HepG2 (cell line): ENCODE measurements around the gene GRIN3A. TPM values are rescaled to one million over a fixed set of nuclear protein-coding genes. Genes with fewer than 3 reads are reported as not detected.

Experiments used
- ATAC-seq: fragments of 200-7000 bp; cut with Tn5 transposase; 3 replicates; pipeline ENCODE4 v1.9.1; 2020; ENCODE audit warnings: mild to moderate bottlenecking, moderate library complexity
- BruUV-seq: library from RNA; stranded (reverse); fragments of 400-500 nt; replicated peaks from 2 replicates; lab custom pipeline; 2021; lab: Mats Ljungman, UMichigan
- CTCF ChIA-PET: fragments of 300-600 bp; formaldehyde crosslinking; extraction: SDS; loops from one replicate; lab custom pipeline; 2021; ENCODE audit warnings: low total read pairs, inconsistent platforms, low intra/inter-chr PET ratio; lab: Yijun Ruan, JAX
- POLR2A ChIA-PET: fragments of 350-600 bp; sonication (Branson Sonifier 250); formaldehyde crosslinking; loops from one replicate; lab custom pipeline; 2020; ENCODE audit warnings: antibody characterized with exemption, inconsistent platforms; lab: Yijun Ruan, JAX
- DNase-seq: peaks from one replicate; pipeline ENCODE4 v3.0.0-alpha.2; 2015; ENCODE audit warnings: low spot score
- FAIRE-seq: peaks from 3 replicates; lab custom pipeline; 2011; peaks lifted over from hg19 to GRCh38; lab: Jason Lieb, UNC
- H2AFZ ChIP-seq: one replicate; pipeline ENCODE4 v1.6.1; 2011; ENCODE audit warnings: low read length, inconsistent platforms
- H3K27ac ChIP-seq: fragments of 300-600 bp; 3 replicates; pipeline ENCODE4 v1.8.0; 2011; ENCODE audit warnings: mixed run types, mild to moderate bottlenecking, mixed read lengths, low read length, inconsistent platforms; ENCODE audit not compliant: insufficient read depth; ENCODE audit errors: extremely low read length
- H3K27me3 ChIP-seq, 2 experiments: fragments of 200-600 bp in 1 of 2; 2 replicates in 1 of 2; 3 replicates in 1 of 2; pipeline versions ENCODE4 v1.6.0 to v1.8.0; 2011; ENCODE audit warnings: low read length in 2 of 2, mild to moderate bottlenecking in 2 of 2, moderate library complexity in 2 of 2, inconsistent platforms in 1 of 2; ENCODE audit not compliant: insufficient read depth in 2 of 2, control insufficient read depth in 1 of 2
- H3K36me3 ChIP-seq, 2 experiments: fragments of 200-600 bp in 1 of 2; replicated peaks in 1 of 2; 2 replicates in 1 of 2; 3 replicates in 1 of 2; pipeline versions ENCODE4 v1.5.1 to v1.8.0; 2011; ENCODE audit warnings: low read length in 2 of 2, inconsistent platforms in 1 of 2; ENCODE audit not compliant: insufficient read depth in 2 of 2, control insufficient read depth in 1 of 2
- H3K4me1 ChIP-seq: 2 replicates; pipeline ENCODE4 v1.5.1; 2012; ENCODE audit warnings: low read length, inconsistent platforms; ENCODE audit not compliant: insufficient read depth
- H3K4me2 ChIP-seq: 2 replicates; pipeline ENCODE4 v1.6.0; 2011; ENCODE audit warnings: low read depth, low read length, inconsistent platforms
- H3K4me3 ChIP-seq, 3 experiments: fragments of 200-600 bp in 1 of 3; sonication (generic), shearing (Covaris generic) in 1 of 3; replicated peaks in 1 of 3; 2 replicates each; pipeline ENCODE4 v1.5.1; 2011 to 2016; ENCODE audit warnings: low read length in 3 of 3, inconsistent platforms in 2 of 3, low read depth in 2 of 3, mild to moderate bottlenecking in 2 of 3, control low read depth in 1 of 3, mixed read lengths in 1 of 3; ENCODE audit not compliant: insufficient read depth in 1 of 3
- H3K79me2 ChIP-seq: one replicate; pipeline ENCODE4 v1.6.1; 2011; ENCODE audit warnings: low read length, inconsistent platforms; ENCODE audit not compliant: insufficient read depth
- H3K9ac ChIP-seq: 2 replicates; pipeline ENCODE4 v1.6.0; 2011; ENCODE audit warnings: mild to moderate bottlenecking, low read depth, low read length, inconsistent platforms; ENCODE audit not compliant: insufficient read depth
- H3K9me3 ChIP-seq: 2 replicates; pipeline ENCODE4 v1.5.1; 2012; ENCODE audit warnings: mild to moderate bottlenecking, low read length
- H4K20me1 ChIP-seq: 2 replicates; pipeline ENCODE4 v1.6.0; 2011; ENCODE audit warnings: inconsistent platforms, mild to moderate bottlenecking, low read length, moderate library complexity; ENCODE audit not compliant: insufficient read depth
- ATF4 ChIP-seq, 2 experiments: fragments of 450-650 bp in 1 of 2; sonication (generic) in 1 of 2; formaldehyde crosslinking; IDR thresholded peaks; 2 replicates each; pipeline versions ENCODE4 v1.5.0 to v1.8.0; 2020 to 2022; ENCODE audit warnings: mild to moderate bottlenecking in 1 of 2, missing genetic modification reagents in 1 of 2
- ATM ChIP-seq: fragments of 450-650 bp; IDR thresholded peaks from 2 replicates; pipeline ENCODE4 v1.7.1; 2017; ENCODE audit warnings: mild to moderate bottlenecking, borderline replicate concordance
- CEBPG ChIP-seq: IDR thresholded peaks from 2 replicates; pipeline ENCODE4 v1.6.1; 2016
- CERS6 ChIP-seq: sonication (generic); formaldehyde crosslinking; IDR thresholded peaks from 2 replicates; pipeline ENCODE4 v1.5.0; 2020; ENCODE audit warnings: missing genetic modification reagents
- EHMT2 ChIP-seq: fragments of 200-600 bp; sonication (generic); IDR thresholded peaks from 2 replicates; pipeline ENCODE4 v1.7.0; 2017; ENCODE audit warnings: antibody characterized with exemption, low read depth, low read length, borderline replicate concordance
- HDAC1 ChIP-seq: sonication (generic); formaldehyde crosslinking; IDR thresholded peaks from 2 replicates; pipeline ENCODE4 v1.5.1; 2020; ENCODE audit warnings: mild to moderate bottlenecking, missing genetic modification reagents
- MIER2 ChIP-seq: IDR thresholded peaks from 2 replicates; pipeline ENCODE4 v1.6.1; 2016; ENCODE audit warnings: missing biosample characterization, missing genetic modification reagents
- REST ChIP-seq, 2 experiments: IDR thresholded peaks; 2 replicates each; pipeline ENCODE4 v1.6.1; 2011 to 2012; ENCODE audit warnings: low read length in 2 of 2, borderline replicate concordance in 1 of 2, low read depth in 1 of 2, mild to moderate bottlenecking in 1 of 2, moderate library complexity in 1 of 2
- SCMH1 ChIP-seq: sonication (generic); formaldehyde crosslinking; IDR thresholded peaks from 2 replicates; pipeline ENCODE4 v1.9.0; 2021; ENCODE audit warnings: missing genetic modification reagents, mild to moderate bottlenecking, borderline replicate concordance
- ZNF556 ChIP-seq: sonication (generic); formaldehyde crosslinking; IDR thresholded peaks from 2 replicates; pipeline ENCODE4 v1.4.0; 2020; ENCODE audit warnings: mild to moderate bottlenecking, missing genetic modification reagents, borderline replicate concordance
- ZNF644 ChIP-seq: IDR thresholded peaks from 2 replicates; pipeline ENCODE4 v1.6.1; 2016; ENCODE audit warnings: low read depth
- ZNF780A ChIP-seq: sonication (generic); formaldehyde crosslinking; IDR thresholded peaks from 2 replicates; pipeline ENCODE4 v1.8.0; 2022; ENCODE audit warnings: mild to moderate bottlenecking, missing genetic modification reagents, moderate library complexity
- ZNF879 ChIP-seq: sonication (generic); formaldehyde crosslinking; IDR thresholded peaks from 2 replicates; pipeline ENCODE4 v1.8.1; 2023; ENCODE audit warnings: missing genetic modification reagents
- WGBS: methylation state at CpG from one replicate; pipeline ENCODE4 v1.1.6; 2017; ENCODE audit warnings: low lambda C conversion rate; 5-methylcytosine and 5-hydroxymethylcytosine counted together
- in situ Hi-C: cut with HindIII; loops from 2 replicates; pipeline ENCODE4 v1.10.0; 2017; ENCODE audit warnings: low pct_unique_long_range_greater_than_20kb; ENCODE audit not compliant: extremely low pct_ligation_motif_present
- intact Hi-C: fragments of 100-400 bp; cut with micrococcal nuclease; formaldehyde crosslinking; loops from one replicate; pipeline ENCODE4 v1.10.0; 2022; ENCODE audit not compliant: unreplicated experiment
- polyA plus RNA-seq, 8 experiments: library from polyadenylated mRNA; depleted of rRNA in 3 of 8; stranded (reverse) in 7 of 8; unstranded in 1 of 8; fragments of >200 nt; fragmentation: Illumina TruSeq in 4 of 8; extraction: Trizol in 4 of 8; gene quantifications; 2 replicates each; pipeline versions ENCODE4 v1.2.1 to v1.2.3, GENCODE V29; 2011 to 2016; ENCODE audit warnings: low read depth in 4 of 8, missing spikeins in 1 of 8, mixed read lengths in 1 of 8; ENCODE audit not compliant: insufficient read depth in 1 of 8
- total RNA-seq, 5 experiments: library from RNA; depleted of rRNA; stranded (reverse); fragments of >200 nt; fragmentation: Illumina TruSeq; extraction: Trizol; gene quantifications; 2 replicates each; pipeline ENCODE4 v1.2.3, GENCODE V29; 2016; ENCODE audit warnings: low read depth in 1 of 5

GRIN3A gene
- total and polyA plus RNA-seq, 2 of the 13 experiments (the other 11 are each of a cell fraction or from before 2014, with no cell fraction given), result not detected

GRCh38 chr9:101628173-101628572, 110.3 kb downstream of the GRIN3A start:
- Histone ChIP-seq H3K9me3 (no peaks in the 10 kb centered on the region), H4K20me1 (no peaks in the 10 kb centered on the region), H3K36me3 (no peaks in the 10 kb centered on the region), H3K4me3 (no peak overlapping the region), H3K79me2 (no peaks in the 10 kb centered on the region), H3K9ac (no peak overlapping the region), H3K27ac (no peak overlapping the region), H2AFZ (no peak overlapping the region), H3K4me1 (no peaks in the 10 kb centered on the region), H3K4me2 (no peak overlapping the region), H3K27me3 (no peaks in the 10 kb centered on the region)
- WGBS, result 30% methylated on average over 4 of the region's 4 CpGs
- FAIRE-seq, result no peak
- no TSS peak for BruUV-seq
- ATAC-seq, result no peak
- TF ChIP-seq CERS6 (no peak), HDAC1 (no peak), MIER2 (peak; percentile 93), ZNF644 (CRISPR knock-in tag) (no peak), REST (IDR thresholded peaks at IDR 0.05; ENCODE audit: borderline replicate concordance in 1 of 2, low read depth in 1 of 2, low read length in 2 of 2) (peak; percentile 22 to 93), ZNF879 (no peak), ATF4 (CRISPR knock-in tag; IDR thresholded peaks at IDR 0.05) (0 out of 4 replicates have a peak, but pooled peaks of 1 of the 2 experiments have one; percentile 14), EHMT2 (peak; percentile 81; the same call in 1 of the 2 replicates), SCMH1 (no peak), ZNF556 (CRISPR knock-in tag) (no peak), ZNF780A (no peak), CEBPG (CRISPR knock-in tag) (0 out of 2 replicates have a peak, but pooled peaks have one; percentile 10), ATM (no peak)
- POLR2A ChIA-PET, result no interaction called here
- CTCF ChIA-PET, result no interaction called here
- in situ Hi-C loops, result no loop called here
- no peak for DNase-seq
- intact Hi-C loops, result no loop called here
